AG08396 (cell line): ENCODE data around the gene TMOD3.

Experiments used
- DNase-seq: peaks from one replicate; pipeline ENCODE4 v3.0.0; 2012; ENCODE audit warnings: low spot score, mixed read lengths

The TMOD3 gene

DNA sequence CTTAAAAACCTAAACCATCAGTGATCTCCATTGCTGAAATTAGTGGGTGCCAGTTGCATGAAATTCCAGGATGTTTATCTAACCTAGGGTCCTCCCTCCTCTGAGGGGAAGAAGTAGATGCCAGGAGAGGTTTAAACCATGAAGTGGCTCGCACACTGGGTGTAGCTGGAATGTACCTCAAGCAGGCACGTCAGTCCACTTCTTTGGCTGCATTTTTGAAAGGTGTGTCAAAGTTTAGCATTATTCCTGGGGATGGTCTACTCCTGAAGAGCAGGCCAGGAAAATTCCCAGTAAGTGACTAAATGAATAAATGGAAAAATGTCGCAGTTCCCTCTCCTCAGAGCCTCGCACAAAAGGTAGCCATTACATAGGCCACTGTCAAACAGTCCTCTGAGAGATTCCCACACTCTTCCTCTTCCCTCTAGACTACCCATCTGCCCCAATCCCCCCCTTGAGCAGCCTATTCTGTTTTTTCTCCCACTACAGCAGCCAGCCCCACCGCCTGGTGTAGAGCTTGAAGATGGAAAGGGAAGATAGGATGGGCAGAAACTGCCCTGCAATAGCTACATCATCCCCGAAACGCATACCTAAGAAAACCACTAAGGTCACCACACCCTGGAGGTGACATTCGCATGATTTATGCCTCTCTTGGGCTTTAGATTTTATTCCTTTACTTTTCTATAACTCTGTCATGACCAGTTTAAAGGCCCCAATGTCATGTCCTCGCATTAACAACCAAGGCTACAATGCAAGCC lies 655 bp upstream of the TMOD3 start:
- no peak for DNase-seq

DNA sequence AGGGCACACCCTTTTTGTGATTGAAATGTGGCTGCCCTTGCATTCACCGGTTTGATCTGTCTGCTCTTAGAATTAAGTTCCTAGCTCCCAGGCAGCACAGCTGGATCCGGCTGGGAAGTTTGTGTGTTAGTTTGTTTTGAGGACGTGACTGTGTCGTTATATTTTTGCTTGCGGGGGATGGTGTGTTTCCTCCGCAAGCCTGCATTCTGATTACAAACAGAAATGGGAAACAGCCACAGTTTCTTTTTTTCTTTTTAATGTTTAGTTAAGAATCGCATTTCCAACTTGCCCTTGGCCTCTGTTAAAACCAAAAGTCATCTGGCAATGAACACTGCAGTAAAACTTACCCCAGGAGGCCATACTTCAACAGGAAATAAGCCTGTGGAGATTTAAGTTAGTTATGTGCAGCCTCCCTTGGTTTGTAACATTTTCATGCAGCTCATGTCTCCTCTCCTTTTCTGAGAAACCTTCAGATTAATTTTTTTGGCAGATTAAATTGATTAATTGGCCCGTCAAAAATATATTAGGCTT lies 888 bp downstream of the TMOD3 start:
- DNase-seq, result no peak

DNA sequence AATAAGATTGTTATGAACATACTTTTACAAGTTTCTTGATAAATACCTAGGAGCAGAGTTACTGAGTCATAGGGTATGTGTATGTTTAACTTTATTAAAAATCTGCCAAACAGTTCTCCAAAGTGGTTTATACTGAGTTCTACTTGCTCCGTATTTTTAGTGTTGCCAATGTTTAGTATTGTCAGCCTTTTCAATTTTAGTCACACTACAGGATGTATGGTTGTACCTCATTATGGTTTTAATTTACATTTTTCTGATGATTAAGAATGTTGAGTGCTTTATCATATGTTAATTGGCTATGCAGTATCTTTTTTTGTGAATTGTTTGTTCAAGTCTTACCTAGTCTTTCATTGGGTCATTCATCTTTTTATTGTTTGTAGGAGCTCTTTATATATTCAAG lies 4.3 kb downstream of the TMOD3 start:
- DNase-seq, result no peak

DNA sequence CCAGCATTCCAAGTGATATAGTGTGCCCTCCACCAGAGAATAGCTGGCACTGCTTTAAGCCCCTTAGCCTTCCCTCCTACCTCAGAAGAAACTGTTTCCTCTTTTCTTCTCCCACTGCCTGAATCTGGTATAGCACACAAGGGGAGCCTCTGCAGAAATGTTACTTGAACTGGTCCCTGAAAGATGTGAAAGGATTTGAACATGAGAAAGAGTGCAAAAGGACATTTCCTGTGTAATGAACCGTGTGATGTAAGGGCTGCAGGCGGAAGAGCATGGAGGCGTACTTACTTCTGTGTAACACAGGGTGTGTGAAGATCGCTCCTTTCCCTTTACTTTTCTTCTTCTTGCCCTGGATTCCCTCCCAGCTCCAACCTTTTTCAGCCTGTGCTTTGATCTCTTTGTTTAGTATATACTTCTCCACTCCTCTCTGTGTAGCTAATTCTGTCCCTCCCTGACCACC lies 8.4 kb downstream of the TMOD3 start:
- DNase-seq, result no peak

DNA sequence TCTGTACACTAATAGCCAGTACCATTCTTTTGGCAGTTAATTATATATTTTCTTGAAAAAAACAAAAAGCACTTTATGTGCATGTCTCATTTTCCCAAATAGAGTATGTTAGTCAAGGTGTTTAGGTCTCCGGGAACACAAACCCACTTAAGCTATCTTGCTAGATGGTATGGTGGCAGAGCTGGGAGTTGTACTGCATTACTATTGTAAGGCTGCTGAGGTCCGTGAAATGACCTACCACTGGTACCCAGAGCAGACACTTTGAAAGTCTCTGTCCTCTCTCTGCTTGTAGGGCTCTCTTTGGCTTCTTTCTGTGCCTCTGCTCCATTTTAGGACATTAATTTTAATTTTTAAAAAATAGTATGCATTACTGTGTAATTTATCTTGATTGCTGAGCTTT lies 8.8 kb downstream of the TMOD3 start:
- no peak for DNase-seq

DNA sequence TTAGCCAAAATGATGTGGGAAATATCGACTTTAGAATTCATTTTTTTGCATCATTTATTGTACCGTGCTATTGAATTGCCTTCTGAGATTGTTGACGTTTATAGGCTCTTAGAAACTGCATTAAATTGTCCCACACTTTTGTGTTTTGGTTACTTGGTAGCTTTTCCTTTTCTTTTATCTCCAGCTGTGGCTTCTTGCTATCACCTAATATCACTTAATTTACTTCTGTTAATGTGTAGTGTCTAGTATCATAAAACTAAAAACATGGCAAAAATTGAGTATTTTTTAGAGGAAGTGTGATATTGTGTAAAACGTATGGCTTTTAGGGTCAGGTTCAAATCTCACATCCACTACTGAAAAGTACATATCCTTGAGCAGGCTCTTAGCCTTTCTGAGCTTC lies 11.2 kb downstream of the TMOD3 start:
- no peak for DNase-seq

DNA sequence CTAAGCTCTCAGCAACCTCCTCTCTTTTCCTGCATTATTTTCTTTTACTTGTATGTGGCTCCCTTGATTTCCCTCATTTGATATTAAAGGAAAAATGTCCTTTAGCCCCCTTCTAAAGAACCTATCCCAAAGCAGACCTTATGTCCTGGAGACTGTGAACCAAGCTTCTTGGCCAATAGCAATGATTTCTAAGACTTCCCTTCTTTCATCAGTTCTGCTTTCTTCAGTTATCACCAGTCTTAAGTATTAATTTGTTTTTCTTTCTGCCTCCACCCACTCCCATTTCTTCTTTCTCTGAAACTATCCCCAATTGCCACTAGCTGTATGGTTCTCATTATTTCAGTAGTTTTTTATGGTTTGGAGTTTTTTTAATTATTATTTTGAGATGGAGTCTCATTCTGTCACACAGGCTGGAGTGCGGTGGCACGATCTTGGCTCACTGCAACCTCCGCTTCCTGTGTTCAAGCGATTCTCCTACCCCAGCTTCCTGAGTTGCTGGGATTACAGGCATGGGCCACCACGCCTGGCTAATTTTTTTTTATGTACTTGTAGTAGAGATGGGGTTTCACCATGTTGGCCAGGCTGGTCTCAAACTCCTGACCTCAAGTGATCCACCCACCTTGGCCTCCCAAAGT lies 12.1 kb downstream of the TMOD3 start:
- DNase-seq, result no peak

DNA sequence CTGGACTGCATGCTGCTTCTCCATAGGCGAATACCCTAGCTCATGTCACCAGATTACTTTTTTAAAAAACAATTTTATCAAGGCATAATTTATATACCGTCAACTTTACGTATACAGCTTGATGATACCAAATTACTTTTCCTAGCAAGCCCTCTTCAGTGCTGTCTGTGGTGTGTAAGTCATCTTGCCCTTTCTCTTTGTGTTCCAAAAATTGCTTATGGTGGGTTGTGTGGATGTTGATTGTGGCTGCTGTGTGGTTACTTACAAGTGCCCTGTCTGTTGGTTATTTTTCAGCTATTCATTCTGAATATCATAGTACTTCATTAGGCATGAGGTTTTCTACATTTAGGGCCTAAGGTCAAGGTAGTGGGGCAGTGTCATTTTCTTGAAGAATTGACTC lies 12.8 kb downstream of the TMOD3 start:
- no peak for DNase-seq

DNA sequence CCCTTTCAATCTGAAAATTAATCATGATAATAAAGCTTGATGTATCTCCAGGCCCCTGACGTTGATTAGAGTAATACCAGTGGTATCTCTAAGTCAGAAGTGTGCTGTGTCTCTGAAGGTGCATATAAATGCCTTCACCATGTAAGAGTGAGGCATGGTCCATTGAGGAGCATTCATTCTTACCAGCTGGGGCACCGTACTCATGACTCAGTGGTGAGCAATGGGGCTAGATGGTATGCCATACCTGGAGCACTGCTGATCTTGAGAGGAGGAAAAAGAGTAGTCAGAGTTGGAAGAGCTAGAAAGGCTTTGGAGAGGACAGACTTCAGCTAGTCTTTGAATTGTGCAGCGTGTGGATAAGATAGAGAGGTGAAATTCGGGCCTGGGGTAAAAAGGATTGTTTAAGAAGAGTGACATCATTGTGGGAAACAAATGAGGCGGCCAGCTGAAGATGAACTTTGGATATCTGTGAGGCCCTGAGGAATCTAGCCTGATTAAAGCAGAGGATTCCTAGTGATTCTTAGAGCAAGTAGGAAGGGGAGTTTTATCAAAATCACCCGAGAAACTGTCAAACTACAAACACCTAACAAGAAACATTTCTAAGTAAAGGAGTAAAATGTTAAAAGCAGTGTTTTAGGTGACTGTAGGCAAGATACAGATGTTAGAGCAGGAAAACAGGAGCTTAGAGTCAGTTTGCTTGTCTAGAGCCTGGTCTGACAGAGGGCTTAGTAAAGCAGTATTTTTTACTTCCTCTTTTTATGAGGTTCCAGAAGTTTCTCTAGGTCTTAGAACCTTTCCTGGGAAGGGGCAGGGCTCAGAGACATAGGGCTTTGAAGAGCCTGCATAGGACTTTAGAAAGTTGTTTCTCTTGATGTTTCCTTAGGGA lies 13.6 kb downstream of the TMOD3 start:
- no peak for DNase-seq

DNA sequence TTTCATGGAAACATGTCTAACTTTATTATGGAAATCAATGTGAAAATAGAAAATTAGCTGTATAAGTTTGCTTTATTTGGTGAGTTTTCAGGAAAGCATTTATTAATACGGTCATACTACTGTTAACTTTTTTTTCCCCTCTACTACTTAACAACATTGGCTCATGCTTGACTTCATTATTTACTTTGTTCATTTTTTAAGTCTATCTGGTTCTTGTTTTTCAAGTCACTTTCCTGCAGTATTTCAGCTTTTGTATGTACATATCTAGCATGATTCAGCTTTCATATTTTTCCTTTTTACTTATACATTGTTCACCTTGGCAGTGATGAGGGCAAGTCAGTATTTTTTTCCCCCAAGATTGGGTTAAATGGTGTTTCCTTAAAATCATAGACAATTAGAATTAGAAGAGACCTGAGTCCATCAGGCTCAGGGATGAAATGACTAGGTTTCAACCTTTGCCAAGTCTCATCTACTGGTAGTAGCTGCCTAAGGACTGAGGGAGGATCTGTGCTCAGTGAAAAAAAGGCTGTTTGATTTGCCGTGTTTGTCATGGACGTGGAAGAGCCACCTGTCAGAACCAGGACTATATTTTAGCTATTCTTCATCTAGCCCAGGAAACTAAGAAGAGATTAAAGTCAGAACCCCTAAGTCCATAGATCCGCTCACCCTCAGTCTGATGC lies 15.4 kb downstream of the TMOD3 start:
- no peak for DNase-seq

DNA sequence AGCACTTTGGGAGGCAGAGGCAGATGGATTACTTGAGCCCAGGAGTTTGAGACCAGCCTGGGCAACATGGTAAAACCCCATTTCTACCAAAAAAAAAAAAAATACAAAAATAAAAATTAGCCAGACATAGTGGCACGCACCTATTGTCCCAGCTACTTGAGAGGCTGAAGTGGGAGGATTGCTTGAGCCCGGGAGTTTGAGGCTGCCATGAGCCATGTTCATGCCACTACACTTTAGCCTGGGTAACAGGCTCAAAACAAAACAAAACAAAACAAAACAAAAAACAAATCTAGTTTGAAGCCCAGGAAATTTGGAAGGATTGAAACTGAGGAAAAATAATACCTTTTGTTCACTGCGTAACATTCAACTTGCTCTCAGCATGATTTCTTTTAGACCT lies 16.6 kb downstream of the TMOD3 start:
- no peak for DNase-seq

DNA sequence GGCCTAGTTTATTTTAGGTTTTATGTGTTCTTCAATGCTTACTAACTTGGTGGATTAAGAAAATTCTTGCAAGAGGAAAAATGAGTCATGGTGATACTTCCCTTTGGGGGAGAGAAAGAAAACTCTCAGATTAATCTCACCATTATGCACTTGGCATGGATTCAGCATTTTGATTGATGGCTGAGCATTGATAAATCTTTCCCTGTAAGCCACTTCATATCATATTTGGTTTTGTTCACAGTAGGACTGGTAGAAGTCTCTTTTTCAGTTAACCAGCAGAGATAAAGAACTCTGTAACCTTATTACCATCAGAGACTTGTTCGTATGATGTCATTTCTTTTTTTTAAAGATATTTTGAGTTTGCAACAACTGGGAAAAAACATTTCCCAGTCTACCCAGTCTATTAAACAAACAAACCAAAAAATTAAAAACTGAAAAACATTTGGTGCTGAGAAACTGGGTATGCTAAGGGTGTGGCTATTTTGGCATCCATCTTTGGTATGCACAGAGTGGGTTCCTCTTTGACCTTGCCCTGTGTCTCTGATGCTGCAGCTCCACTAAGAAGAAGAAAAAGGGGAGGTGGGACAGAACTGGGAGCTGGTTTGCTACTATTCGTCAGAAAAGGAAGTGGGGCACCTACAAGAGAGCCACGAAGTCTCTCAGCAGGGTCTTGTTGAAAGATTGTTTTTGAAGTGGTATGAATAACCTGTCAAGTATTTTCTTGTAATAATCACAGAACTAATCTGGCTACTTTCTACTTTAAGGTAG lies 17.2 kb downstream of the TMOD3 start:
- no peak for DNase-seq

DNA sequence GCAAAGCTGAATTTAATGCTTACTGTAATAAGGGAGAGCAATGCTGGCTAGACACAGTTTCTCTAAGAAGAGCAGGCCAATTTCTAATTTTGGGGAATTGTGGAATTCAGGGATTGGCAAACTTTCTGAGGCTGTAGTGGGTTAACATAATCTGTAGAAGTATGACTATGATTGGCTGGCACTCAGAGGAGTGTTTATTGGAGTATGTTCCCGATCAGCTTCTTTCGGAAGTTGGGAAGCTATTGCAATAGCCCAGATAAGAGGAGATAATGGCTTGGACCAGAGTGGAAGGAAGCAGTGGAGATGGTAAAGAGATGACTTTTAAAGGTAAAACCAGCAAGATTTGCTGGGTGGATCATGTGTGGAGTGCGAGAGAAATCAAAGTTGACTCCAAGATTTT lies 19.4 kb downstream of the TMOD3 start:
- DNase-seq, result no peak

DNA sequence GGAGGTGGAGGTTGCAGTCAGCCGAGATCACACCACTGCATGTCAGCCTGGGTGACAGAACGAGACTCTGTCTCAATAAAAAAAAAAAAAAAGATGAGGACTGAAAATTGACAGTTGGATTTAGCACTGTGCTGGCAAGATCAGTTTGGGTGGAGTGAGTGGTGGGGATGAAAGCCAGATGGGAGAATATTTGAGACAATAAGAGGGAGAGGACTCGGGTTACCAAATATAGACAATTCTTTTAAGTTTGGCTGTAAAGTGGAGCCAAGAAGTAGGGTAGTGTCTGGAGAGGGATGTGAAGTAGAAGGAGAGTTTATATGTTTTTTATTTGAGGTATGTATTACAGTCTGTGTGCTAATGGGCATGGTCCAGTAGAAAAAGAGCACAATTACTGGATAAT lies 20.4 kb downstream of the TMOD3 start:
- DNase-seq, result no peak

DNA sequence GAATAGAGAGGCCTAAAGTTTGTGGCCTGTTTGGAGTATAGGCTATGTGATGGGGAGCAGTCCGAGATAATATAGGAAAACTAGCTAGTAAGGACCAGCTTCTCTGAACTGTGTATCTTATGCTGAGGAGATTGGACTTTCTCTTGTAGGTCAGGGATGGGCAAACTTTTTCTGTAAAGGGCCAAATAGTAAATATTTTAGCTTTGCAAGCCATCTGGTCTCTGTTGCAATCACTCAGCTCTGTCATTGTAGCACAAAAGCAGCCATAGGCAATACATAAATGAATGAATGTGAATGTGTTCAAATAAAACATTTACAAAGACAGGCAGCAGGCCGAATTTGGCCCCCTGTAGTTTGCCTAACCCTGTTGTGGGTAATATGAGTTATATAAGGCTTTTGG lies 24.5 kb downstream of the TMOD3 start:
- no peak for DNase-seq

DNA sequence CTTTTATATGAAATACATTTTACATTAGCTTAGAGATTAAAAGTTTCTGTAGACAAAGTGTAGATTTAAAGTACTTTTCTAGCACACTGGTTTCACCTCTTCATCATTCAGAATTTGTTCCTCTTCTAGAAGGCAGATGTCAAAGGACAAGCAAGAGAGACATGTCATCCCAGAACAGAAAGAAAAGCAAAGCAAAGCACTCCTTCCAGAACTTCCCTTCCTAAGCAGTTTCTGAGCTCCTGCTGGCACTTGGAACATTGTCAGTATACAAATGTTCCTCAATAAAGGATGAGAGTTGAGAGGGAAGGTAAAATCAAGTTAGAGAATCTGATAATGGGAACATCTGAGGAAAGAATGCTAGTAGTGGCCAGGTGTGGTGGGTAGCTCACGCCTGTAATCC lies 26.2 kb downstream of the TMOD3 start:
- DNase-seq, result no peak

DNA sequence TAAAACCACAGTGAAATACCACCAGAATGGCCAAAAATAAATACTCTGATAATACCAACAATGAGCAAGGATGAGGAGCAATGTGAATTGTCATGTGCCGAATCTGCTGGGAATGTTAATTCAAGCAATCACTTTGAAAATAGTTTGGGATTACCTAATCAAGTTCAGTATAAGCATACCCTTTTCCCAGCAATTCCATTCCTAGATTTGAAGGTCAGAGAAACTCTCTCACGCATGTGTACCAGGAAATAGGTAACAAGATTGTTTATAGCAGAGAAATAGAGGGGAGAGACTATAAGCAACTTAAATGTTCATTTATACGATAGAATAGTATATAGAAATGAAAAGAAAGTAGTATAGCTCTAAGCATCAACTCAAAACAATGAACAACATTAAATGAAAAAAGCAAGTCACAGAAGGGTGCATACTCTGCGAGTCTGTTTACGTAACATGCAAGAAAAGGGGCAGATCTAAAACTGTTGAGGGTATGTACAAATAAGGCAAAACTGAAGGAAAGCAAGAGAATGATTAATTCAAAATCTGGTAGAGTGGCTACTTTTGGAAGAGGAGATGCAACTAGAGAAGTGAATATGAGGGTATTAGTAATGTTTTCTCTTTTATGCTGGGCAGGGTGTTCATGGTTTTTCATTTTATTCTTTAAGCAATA lies 27.4 kb downstream of the TMOD3 start:
- no peak for DNase-seq

DNA sequence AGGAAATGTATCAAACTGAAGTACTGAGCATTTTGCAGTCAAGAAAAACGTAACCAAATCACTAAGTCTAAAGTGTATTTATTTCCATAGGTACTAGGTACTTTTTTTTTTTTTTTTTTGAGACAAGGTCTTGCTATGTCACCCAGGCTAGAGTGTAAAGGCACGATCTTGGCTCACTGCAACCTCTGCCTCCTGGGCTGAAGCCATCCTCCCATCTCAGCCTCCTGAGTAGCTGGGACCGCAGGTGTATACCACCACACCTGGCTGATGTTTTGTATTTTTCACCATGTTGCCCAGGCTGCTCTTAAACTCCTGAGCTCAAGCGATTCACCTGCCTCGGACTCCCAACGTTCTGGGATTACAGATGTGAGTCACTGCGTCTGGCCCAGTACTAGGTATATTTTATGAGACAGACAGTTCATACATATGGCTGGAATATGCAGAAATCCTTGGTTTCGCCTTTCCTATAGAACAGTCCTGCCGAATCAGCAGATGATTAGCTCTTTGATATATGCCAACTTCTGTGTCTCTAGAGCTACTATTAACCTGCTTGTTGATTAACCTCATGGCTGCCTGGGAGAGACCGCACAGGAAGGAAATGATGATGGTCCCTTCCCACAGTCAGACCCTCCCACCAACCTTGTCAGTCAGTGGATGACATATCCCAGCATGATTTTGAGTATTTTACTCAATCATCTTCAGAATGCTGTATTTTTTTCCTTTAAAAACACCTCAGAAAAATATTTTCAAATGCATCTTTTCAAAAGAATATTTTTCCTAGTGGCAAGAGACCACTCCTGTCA lies 32.3 kb downstream of the TMOD3 start:
- DNase-seq, result no peak

DNA sequence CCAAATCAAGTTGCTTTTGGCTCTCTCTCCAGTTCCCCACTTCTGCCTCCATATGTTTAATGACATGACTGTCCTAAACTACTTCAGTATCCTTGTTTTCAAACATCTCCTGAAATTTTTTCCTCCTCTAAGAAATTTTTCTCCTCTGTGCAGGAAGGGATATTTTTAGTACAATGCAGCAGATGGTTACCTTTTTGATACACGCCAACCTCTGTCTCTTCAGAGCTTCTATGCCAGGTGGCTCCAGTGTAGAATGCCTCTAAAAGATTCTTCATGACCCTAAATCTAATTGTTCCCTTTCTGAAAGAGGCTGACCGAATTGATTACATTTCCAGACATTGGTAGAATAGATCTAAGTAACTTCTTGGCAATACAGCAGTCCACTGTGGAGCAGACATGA lies 33.7 kb downstream of the TMOD3 start:
- DNase-seq, result no peak
